Gastroesophageal sphincter (tissue), 4 donors: ENCODE measurements around the gene PSKH1. TPM values are rescaled to one million over a fixed set of nuclear protein-coding genes. Genes with fewer than 3 reads are reported as not detected.

Source experiments
- ATAC-seq: fragments of 150-250 bp; one replicate; pipeline ENCODE4 v1.9.1; 2016; ENCODE audit warnings: mild to moderate bottlenecking, moderate library complexity
- H3K27ac ChIP-seq, 4 donors: fragments of 200-600 bp; sonication (generic) in 3 of 4; 1 replicate in 3 of 4; 2 replicates in 1 of 4; pipeline ENCODE4 v1.5.1; 2016 to 2019
- H3K27me3 ChIP-seq: fragments of 200-600 bp; sonication (generic); one replicate; pipeline ENCODE4 v1.5.1; 2019
- H3K36me3 ChIP-seq, 2 donors: fragments of 200-600 bp; sonication (generic); one replicate each; pipeline ENCODE4 v1.5.1; 2019; ENCODE audit warnings: control low read depth in 1 of 2
- H3K4me1 ChIP-seq, 3 donors: fragments of 200-600 bp; sonication (generic); 1 replicate in 2 of 3; 2 replicates in 1 of 3; pipeline ENCODE4 v1.5.1; 2016 to 2019; ENCODE audit warnings: control low read depth in 2 of 3
- H3K4me3 ChIP-seq, 2 donors: fragments of 200-600 bp; sonication (generic); one replicate each; pipeline ENCODE4 v1.5.1; 2019; ENCODE audit warnings: mild to moderate bottlenecking in 1 of 2, moderate library complexity in 1 of 2
- H3K9me3 ChIP-seq, 3 donors: fragments of 200-600 bp; sonication (generic); one replicate each; pipeline ENCODE4 v1.5.1; 2017 to 2019; ENCODE audit warnings: control low read depth in 2 of 3
- CTCF ChIP-seq, 4 experiments: fragments of 200-600 bp in 2 of 4; fragments of 450-650 bp in 2 of 4; sonication (generic) in 1 of 4; IDR thresholded peaks; one replicate each; pipeline ENCODE4 v1.5.1; 2017 to 2019; ENCODE audit warnings: antibody characterized with exemption in 4 of 4, mild to moderate bottlenecking in 2 of 4, moderate library complexity in 2 of 4
- EP300 ChIP-seq: sonication (generic); formaldehyde crosslinking; IDR thresholded peaks from one replicate; pipeline ENCODE4 v1.6.1; 2017; ENCODE audit warnings: antibody characterized with exemption, mild to moderate bottlenecking
- POLR2A ChIP-seq, 2 donors: fragments of 450-650 bp; IDR thresholded peaks; one replicate each; pipeline ENCODE4 v1.6.1; 2017; ENCODE audit warnings: antibody characterized with exemption in 2 of 2, mild to moderate bottlenecking in 2 of 2, moderate library complexity in 1 of 2
- POLR2AphosphoS5 ChIP-seq: sonication (generic); formaldehyde crosslinking; IDR thresholded peaks from one replicate; pipeline ENCODE4 v1.6.1; 2017; ENCODE audit warnings: antibody characterized with exemption
- WGBS, 2 donors: methylation state at CpG; one replicate each; pipeline ENCODE4 v1.1.5; 2018; ENCODE audit warnings: low coverage in 1 of 2; 5-methylcytosine and 5-hydroxymethylcytosine counted together
- total RNA-seq, 4 donors: library from RNA; depleted of rRNA; stranded (reverse); fragments of >200 nt; gene quantifications; one replicate each; pipeline ENCODE4 v1.1.0, GENCODE V29; 2016

Gene PSKH1
- total RNA-seq, 4 donors from 2014 or later, result 14.7 to 32.3 (median 23.4) TPM

DNA sequence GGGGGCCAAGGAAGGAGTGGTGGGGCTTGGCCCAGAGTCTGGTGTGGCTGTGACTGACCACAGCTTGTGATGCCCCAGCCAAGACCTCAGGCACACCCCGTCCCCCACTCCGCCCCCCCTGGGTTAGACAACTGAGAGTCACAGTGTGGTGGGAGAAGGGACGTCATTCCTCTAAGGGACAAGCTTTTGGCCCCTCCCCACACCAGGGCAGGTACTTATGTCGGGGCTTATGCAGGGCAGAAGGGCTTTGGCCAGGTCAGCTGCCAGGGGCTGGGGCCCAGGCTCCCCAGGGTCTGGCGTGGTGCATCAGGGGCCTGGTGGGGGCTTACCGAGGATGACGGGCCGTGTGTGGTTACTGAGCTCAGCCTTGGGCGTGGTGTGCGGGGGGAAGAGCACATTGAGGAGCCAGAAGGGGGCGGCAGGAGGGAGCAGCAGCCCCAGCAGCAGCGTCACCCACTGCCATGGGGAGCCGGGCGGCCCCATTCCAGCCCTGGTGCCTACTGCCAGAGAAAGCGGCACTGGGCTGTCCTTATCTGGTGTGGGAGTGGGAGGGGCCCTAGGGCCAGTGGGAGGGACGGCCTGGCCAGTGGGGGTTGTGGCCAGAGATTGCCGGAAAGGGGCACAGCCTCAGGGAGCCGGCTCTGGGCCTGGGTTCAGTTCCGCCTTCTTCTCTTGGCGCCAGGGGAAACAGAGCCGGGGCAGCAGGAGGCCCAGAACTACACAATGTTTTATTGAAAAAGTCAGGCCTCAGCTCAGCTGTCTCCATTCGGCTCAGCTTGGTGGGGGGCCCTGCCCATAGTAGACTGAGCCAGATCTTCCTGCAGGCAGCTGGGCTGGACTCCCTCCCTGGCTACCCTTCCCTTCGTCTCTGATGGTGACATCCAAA, 50.8 kb downstream of the PSKH1 start, which contains the start of gene LCAT:
Gene LCAT (minus strand): TSS at position 502 of the 886 bp plus-strand sequence. CDS start 19 bp downstream, at position 483.
- Histone ChIP-seq H3K4me3 (no peak within 1 kb of the TSS), H3K27ac (peak within 1 kb of the TSS; percentile 50 to 84 (median 82)), H3K27me3 (no peaks in the 10 kb centered on the region), H3K36me3 (peaks cover 0 to 91% of the 10 kb centered on the region in 2 donors), H3K4me1 (peaks cover 0 to 61% (median 20%) of the 10 kb centered on the region in 3 donors), H3K9me3 (no peaks in the 10 kb centered on the region)
- peak; percentile 80 for ATAC-seq
- TF ChIP-seq CTCF (IDR thresholded peaks at IDR 0.05) (no peak), EP300 (no peak), POLR2AphosphoS5 (peak; percentile 68), POLR2A (IDR thresholded peaks at IDR 0.05) (no peak)
- WGBS, 2 donors, result 5 to 20% methylated on average over 4 of the region's 23 CpGs

GRCh38 chr16:67944690-67945391, 51.8 kb downstream of the PSKH1 start:
- TF ChIP-seq CTCF (IDR thresholded peaks at IDR 0.05) (no peak), POLR2AphosphoS5 (no peak), EP300 (no peak), POLR2A (IDR thresholded peaks at IDR 0.05) (no peak)
- Histone ChIP-seq H3K9me3 (no peaks in the 10 kb centered on the region), H3K27me3 (no peaks in the 10 kb centered on the region), H3K4me1 (peaks cover 0 to 55% (median 20%) of the 10 kb centered on the region in 3 donors), H3K36me3 (peaks cover 0 to 94% of the 10 kb centered on the region in 2 donors), H3K4me3 (no peak overlapping the region), H3K27ac (peak overlapping the region in 3 of 4 donors; percentile 79 to 84 (median 84))
- WGBS, 2 donors, result 50 to 86% methylated on average over 1 to 7 of the region's 24 CpGs
- no peak for ATAC-seq

- 56 to 80% methylated on average over 4 to 11 of the region's 24 CpGs for WGBS, 2 donors
- H3K4me3 ChIP-seq, result no peak overlapping the region
- no peak for ATAC-seq
- no peaks in the 10 kb centered on the region for H3K27me3 ChIP-seq
- H3K27ac ChIP-seq, result peak overlapping the region in 3 of 4 donors; percentile 79 to 84 (median 84)
- H3K9me3 ChIP-seq, result no peaks in the 10 kb centered on the region
- H3K36me3 ChIP-seq, result peaks cover 0 to 94% of the 10 kb centered on the region in 2 donors
- peaks cover 0 to 51% (median 20%) of the 10 kb centered on the region in 3 donors for H3K4me1 ChIP-seq
- TF ChIP-seq POLR2AphosphoS5 (peak; percentile 17), EP300 (no peak), CTCF (IDR thresholded peaks at IDR 0.05) (no peak), POLR2A (IDR thresholded peaks at IDR 0.05) (no peak)
Measured at GRCh38 chr16:67945392-67945933, 52.4 kb downstream of the PSKH1 start.

GRCh38 chr16:67946128-67946569, 53.1 kb downstream of the PSKH1 start:
- H3K9me3 ChIP-seq, result no peaks in the 10 kb centered on the region
- ATAC-seq, result no peak
- no peaks in the 10 kb centered on the region for H3K27me3 ChIP-seq
- H3K27ac ChIP-seq, result peak overlapping the region in 3 of 4 donors; percentile 79 to 84 (median 84)
- TF ChIP-seq POLR2AphosphoS5 (no peak), EP300 (no peak), POLR2A (IDR thresholded peaks at IDR 0.05) (no peak), CTCF (IDR thresholded peaks at IDR 0.05) (no peak)
- H3K4me1 ChIP-seq, result peaks cover 0 to 56% (median 20%) of the 10 kb centered on the region in 3 donors
- H3K36me3 ChIP-seq, result peaks cover 0 to 95% of the 10 kb centered on the region in 2 donors
- 80% methylated on average over 1 of the region's 20 CpGs; no CpG with 5 or more reads in 1 of the 2 donors for WGBS, 2 donors
- no peak overlapping the region for H3K4me3 ChIP-seq
